Activated CD4-positive, alpha-beta T cell treated with anti-CD3 and anti-CD28 coated beads, Interleukin-2, amount 50 U/mL, for 24 hours (primary cell): ENCODE measurements around the gene DMRTB1.

Experiments
- DNase-seq, 2 donors: peaks; one replicate each; pipeline ENCODE4 v3.0.0-alpha.2; 2020; ENCODE audit warnings: low read depth in 1 of 2, low spot score in 1 of 2

DMRTB1 gene

DNA sequence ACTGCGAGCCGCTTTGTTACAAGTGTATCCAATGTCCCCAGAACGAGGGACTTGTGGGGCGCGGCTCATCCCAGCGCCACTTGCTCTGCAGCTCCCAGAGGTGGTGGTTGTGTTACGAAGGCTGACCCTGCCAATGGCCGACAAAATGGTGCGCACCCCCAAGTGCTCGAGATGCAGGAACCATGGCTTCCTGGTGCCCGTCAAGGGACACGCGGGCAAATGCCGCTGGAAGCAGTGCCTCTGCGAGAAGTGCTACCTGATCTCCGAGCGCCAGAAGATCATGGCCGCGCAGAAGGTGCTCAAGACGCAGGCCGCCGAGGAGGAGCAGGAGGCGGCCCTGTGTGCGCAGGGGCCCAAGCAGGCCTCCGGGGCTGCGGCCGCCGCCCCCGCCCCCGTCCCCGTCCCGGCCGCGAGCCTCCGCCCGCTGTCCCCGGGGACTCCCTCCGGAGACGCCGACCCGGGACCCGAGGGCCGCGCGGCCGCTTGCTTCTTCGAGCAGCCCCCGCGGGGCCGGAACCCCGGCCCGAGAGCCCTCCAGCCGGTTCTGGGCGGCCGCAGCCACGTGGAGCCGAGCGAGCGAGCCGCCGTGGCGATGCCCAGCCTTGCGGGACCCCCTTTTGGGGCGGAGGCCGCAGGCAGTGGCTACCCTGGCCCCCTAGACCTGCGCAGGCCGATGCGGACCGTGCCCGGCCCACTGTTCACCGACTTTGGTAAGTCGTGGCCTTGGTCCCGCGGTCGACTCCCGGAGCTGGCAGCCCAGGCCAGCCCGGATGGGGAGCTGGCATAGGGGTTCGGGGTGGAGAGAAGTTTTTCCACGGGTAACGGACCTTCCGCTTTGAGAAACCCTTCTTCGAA lies at the start of gene DMRTB1:
Gene DMRTB1, plus strand, starts transcription at position 79 of the 855 bp plus-strand sequence. Its CDS starts 55 bp downstream, at position 134.
- DNase-seq: no peak

DNA sequence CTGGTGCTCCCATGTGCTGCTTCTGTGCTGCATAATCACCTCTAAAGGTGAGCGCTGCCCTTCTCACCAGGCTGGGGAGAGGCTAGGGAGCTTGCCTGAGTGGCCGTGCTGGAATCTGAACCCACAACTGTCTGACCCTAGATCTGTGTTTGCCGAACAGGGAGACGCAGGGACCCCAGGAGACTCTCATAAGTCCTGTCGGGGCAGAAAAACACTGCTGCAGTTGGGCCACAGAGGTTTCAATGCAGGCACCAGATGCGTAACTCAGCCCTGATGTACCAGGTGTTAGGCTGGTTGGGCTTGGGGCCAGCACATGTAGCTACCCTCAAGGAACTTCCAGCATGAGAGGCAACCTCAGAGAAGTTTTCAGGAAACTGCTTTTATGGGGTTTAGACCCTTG lies 49.5 kb upstream of the DMRTB1 start:
- DNase-seq: no peak

DNA sequence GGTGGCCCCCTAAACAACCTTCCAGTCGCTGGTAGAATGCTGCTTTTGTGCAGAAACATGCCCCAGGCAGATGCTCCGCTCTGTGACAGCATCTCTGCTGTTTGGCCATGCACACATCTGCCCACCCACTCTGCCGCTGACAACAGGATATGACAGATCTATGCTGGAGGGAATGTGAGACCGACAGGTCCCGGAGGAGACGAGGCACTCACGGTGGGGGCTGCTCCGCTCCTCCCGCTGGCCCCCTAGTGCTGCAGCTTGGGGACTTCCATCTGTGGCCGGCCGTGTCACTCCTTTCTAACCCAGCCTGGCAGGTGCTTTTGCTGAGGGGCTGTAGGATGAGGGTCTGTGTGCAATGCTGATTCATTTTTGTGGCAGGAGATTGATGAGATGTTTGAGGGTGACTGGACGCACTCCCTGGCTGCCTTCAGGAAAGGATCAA lies 49.1 kb upstream of the DMRTB1 start:
- DNase-seq: no peak

DNA sequence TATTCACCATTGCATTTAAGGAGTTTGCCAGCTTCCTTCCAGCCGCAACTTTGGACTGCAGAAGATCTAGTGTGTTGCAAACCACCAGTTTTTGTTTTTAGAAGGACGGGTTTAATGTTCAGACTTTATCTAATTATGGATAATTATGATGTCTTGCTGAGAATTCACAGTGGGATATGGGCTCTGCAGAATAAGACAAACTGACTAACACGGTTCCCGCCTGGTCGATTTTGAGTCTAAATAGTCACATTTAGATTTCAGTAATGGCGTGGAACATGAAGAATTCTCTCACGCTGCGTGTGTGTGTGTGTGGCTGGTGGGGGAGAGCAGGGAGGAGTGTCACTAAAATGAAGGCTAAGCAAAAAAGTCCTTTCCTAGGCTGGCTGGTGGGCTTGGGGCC lies 48.5 kb upstream of the DMRTB1 start:
- DNase-seq: no peak

DNA sequence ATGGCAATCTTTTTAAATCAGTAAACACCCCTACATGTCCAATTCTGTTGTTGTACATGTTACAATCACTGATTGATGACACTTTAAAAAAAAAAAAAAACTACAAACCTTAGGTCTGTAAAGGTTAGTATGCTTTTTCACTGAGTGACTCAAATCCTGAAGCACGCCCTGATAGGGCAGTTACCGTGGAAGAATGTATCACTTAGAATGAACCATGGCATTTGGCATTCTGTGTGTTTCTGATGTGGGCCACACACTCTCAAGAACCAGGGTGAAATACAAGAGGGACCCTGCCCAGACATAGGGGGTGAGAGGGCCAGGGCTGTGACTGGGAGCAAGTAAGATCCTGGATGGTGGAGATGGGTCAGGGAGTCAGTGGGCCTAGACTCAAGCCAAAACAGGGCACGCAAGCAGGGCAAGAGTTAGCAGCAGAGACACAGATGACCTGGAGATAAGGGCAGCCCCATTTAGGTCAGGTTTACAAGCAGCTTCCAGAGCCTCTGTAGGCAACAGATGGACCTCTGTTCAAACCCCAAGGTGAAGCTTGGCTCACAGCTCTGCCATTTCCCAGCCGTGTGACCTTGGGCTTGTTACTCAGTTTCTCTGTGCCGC lies 47.6 kb upstream of the DMRTB1 start:
- no peak for DNase-seq

DNA sequence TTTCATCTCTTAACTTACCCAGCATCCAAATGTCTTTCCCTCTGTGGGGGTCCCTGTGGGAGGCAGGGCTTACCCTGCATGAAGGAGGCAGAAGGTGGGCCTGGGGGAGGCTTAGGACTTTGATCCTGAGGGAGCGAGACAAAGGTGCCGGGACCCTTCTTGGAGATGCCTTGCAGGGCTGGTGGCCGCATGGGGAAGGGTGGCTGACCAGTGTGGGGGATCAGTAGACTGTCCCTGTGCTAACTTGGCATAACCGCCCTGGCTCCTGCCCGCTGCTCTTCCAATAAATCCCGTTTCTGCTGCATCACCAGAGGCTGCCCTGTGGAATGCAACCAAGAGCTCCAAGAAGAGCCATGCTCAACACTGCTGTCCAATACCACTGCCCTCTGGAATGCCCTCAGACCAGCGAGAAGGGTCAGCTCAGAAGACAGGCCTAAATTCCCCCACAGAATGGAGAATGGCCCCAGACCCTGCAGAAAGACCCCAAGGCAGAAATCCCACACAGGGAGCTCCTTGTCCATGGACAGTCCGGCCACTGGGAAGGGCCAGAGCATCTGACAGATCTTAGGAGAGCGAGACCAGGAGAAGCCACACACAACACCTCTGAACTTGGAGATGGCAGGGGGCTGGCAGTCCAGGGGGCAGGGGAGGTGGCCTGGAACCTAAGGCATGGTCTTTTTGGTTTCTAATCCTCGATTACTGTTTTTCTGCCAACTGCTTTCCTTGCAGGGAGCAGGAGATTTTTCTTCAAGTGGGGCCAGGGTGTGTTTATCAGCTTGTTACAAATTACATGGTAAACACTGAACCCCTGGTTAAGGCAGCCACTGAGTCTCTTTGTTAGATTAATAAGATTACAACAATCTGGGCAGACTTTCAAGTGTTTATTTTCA lies 46.7 kb upstream of the DMRTB1 start:
- DNase-seq: no peak

DNA sequence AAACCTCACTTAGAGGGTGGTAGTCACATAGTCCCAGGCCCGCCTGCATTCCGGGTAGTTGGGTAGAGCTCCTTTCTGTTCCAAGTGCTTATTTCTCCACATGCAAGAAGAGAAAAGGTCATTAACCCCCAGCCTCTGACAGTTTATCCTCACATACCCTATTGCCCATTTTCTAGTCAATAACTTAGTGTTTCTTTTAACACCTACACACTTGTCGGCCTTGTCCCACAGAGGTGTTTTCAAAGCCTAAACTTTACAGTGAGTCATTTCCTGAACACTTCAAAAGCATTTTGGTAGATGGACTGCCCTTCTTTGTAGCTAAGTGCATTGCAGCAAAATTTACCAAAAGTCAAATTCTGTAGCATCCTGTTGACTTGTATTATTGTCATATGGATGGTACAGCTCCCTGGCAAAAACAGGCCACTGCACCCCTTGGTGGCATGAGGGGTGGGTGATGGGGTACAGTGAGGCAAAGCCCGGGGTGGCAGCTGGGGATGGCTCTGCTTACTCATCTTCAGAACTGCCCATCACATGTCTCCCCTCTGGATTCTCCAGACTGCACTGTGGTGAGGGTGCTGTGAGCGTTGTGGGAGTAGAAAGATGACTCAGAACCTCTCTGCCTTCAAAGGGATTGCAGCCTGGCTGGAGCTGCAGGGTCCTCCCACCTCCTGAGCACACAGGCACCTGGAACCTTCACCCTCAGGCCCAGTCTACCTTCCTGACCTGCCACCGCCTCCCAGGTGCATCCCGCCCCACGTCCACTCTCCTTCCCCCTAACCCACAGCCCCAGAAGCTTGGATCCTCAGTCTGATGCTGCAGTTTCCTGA lies 45.8 kb upstream of the DMRTB1 start:
- DNase-seq: peak in 1 of 2 donors; percentile 47

DNA sequence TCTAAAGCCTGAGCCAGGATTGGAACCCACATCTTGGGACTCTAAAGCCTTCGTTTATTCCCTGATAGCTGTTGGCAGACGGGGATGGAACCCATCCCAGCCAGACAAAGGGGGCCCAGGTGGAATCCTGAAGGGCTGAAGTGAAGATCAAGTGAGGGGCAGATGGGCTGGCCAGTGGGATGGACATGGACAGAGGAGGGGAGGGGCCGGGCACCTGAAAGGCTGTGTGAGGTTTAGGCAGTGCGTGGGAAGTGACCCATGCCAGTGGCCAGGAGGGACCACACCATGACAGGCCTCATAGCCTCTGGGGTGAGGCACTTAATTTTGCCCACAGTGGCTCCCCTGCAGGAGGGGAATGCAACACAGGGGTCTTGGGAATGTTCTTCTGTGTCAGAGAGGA lies 44.6 kb upstream of the DMRTB1 start:
- no peak for DNase-seq

DNA sequence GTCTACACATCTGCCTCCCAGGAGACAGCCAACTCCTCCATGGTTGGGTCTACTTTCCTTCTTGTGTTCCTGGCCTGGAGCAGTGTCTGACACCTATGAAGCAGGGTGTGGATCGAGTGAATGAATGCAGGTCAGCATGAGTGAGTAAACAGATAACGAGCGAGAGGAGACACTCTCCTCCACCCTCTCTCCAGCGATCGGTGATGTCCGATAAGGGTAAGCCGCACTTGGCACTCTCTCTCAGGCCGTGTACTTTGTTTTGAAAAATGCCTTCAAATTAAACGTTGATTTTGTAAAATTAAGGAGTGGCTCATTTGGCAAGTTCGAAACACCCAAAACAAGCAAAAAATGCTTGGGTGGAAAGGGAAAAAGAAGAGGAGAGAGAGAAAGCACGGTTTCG lies 43.8 kb upstream of the DMRTB1 start:
- DNase-seq: no peak

DNA sequence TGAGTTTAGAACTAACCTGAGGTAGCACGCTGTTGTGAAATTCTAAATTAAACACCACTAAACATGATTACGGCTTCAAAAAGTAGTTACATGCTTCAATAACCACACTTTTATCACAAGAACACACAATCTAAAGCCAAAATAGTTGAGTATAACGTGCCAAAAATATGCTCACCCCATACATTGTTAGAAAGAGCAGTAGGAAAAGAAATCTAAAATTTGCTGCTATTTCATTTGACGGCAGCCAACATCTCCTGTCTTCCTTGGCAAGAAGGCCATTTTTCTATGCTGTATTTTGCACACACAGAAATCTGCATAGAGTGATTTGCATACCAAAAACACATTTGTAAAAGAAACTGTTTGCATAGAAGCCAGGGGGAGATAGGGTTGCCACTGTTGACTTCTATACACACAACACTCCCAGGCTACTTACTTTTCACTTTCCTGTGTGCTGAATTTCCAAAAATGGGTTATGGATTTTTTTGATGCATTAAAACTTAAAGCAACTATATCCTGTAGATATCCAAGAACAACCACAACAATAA lies 42.9 kb upstream of the DMRTB1 start:
- DNase-seq: no peak

DNA sequence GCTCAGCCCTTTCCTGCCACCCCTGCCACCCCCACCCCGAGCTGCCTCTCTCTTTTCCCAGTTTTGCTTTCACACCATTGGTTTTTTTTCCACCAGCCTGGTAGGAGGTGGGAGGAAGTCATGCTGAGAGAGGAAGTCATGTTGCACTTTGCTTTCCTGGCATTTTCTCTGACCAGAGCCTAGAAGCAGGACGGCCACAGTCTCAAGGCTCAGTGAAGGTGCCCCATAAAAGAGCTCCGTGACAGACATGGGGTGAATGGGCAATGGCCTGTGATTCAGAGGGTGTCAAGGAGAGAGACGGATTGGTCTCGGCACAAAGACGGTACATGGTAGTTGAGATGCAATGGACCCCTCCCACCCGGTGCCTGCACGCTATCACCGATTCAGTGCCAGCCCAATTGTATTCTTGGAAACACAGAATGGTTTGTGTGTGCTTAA lies 42.1 kb upstream of the DMRTB1 start:
- no peak for DNase-seq

DNA sequence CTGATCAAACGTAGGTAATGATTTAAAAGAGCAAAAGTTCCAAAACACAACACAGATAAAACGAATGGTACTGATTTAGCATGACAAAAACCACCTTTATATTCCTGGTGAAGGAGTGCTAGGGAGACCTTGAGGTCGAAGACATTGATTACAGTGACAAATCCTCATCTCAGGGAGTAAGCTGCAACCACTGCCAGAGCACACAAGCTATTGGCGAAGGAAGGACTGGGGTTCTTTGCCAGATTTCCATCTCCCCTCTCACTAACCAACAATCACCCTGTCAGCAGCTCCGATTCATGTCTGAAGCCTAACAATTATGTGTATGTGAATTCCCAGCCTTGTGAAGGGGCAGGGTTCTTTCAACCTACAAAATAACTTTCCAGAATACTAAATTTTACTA lies 40.2 kb upstream of the DMRTB1 start:
- DNase-seq: no peak

DNA sequence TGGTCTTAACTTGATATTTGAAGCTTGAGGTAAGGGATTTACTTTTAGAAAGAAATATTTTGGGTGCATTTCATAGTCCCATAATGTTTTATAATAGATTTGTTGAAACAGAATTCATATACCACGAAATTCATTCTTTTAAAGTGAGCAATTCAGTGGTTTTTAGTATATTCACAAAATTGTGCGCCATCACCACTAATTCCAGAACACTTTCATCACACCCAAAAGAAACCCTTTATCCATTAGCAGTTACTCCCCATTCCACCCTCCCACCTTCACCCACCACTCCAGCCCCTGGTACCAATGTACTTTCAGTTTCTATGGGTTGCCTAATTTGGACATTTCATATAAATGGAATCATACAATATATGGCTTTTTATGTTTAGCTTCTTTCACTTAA lies 38.9 kb upstream of the DMRTB1 start:
- no peak for DNase-seq

DNA sequence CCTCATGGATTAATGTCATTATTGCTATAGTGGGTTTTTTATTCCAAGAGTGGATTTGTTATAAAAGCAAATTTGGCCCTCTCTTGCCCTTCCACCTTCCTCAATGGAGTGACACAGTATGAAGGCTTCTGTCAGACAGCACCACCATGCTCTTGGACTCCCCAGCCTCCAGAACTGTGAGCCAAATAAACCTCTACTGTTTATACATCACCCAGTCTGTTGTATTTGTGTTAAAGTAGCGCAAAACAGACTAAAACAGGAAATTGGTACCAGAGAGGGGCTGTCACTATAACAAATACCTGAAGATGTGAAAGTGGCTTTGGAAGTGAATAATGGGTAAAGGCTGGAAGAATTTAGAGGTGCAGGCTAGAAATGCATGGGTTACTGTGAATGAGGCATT lies 38.0 kb upstream of the DMRTB1 start:
- no peak for DNase-seq

DNA sequence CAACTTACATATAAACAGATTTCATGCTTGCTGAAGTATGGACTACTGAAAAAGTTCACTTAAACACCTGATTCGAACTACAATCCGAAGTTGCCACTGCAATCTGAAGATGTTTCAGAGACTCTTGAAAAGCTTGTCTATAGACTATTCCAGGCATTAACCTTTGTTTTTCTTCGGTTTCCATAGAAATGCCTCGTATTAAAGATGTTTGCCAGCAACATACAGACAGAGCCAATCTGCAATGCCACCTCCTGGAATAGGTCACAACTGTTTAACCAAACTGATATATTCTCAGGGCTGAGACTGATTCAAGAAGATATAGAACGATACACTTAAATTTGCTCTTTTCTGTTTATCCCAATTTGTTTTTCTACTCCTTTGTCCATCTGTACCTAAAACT lies 28.9 kb upstream of the DMRTB1 start:
- no peak for DNase-seq

DNA sequence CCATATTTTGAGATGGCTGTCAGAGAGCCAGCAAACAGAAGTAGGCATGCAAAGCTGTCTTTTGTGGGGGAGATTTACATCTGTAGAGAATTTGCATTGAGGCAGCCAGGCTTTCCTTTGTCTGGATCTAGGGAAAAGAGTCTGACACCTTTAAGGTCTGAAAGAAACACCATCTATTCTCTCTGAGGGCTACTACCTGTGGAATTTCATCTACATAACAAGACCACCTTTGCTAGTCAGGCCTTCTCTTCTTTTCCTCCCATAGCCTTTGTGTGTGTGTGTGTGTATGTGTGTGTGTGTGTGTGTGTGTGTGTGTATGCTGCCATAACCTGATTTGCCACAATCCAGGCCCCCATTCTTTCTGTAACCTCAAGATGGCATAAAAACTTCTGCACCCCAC lies 28.4 kb upstream of the DMRTB1 start:
- DNase-seq: no peak

DNA sequence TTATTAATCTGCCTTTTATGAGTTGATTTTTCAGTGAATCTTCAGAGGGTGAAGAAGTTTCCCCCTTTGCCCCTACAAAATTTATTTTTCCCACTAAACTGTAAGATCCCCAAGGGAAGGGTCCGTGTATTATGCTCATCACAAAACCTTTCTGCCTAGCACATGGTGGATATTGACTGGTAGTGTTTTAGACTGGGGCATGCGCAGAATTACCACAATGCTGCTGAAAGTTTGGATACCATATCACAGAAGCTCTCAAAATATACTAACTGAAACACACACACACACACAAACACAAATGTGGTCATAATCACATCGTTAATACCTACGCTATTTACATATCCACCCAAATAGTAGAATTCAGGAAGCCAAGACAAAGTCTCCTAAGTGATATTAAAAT lies 28.0 kb upstream of the DMRTB1 start:
- DNase-seq: no peak

DNA sequence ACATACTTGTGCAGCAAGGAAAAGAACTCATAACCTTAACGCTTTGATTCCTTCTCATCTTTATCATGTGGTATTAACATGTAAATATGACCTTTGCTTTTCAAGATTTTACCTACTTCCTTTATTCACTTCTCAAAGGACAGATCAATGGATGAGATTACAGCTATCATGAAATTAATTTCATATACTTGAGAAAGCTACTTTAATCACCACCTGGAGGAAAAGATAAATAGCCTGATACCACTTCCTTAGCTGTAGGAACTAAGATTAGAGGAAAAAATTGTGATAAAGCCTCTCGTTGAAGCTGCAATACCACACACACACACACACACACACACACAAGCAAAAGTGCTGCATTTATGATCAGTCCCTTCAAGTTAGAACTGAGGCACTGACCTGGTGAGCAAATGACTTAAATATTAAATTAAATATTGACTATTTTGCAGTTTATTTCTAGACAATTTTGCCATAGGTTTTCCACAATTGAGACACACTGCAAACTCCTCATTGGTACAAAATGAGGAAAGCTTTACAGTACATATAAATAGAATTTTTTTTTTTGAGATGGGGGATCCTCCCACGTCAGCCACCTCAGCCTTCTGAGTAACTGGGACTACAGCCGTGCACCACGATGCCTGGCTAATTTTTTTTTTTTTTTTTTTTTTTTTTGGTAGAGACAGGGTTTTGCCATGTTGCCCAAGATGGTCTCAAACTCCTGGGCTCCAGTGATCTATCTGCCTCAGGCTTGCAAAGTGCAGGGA lies 27.2 kb upstream of the DMRTB1 start:
- no peak for DNase-seq

DNA sequence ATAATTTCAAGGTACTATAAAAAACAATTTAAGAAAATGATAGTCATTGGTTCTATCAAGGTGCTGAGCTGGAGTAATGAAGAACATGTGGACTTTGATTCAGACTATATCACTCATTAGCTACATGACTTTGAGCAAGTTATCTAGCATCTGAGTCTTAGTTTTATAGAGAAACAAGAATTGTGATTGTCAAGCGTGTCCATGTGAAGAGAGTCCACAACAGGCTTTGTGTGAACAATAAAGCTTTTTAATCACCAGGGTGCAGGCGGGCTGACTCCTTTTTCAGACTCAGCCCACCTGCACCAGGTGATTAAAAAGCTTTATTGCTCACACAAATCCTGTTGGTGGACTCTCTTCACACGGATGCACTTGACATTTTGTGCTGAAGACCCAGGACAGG lies 26.6 kb upstream of the DMRTB1 start:
- DNase-seq: no peak
